ENCODE measurements around the gene TMEM98. TPM values are rescaled to one million over a fixed set of nuclear protein-coding genes. Genes with fewer than 3 reads are reported as not detected.
"Not testable (repeated sequence)": the region's sequence is repeated elsewhere in the genome, so short reads cannot be mapped to it uniquely, and the experiment has no call there.

The TMEM98 gene
- polyA plus RNA-seq, 1 donor (not counting 4 experiments of a cell fraction or from before 2014, with no cell fraction given): 66.8 TPM

GRCh38 chr17:32926183-32926582 lies 1.8 kb upstream of the TMEM98 start:
- dilution Hi-C loops (cut with MboI; ENCODE audit: extremely low pct_ligation_motif_present, low sequenced_read_pairs): no loop called here
- H3K36me3 ChIP-seq (ENCODE audit: control insufficient read depth in 2 of 2, extremely low read depth in 1 of 2, insufficient read depth in 2 of 2, low read length in 2 of 2): no peaks in the 10 kb centered on the region
- H4K20me1 ChIP-seq (ENCODE audit: control insufficient read depth, extremely low read depth, insufficient read depth, low read length): no peaks in the 10 kb centered on the region
- TF ChIP-seq CTCF (optimal IDR thresholded peaks at IDR 0.05 in 1 of 3, IDR thresholded peaks at IDR 0.05 in 1 of 3, conservative IDR thresholded peaks at IDR 0.05 in 1 of 3; ENCODE audit: extremely low read depth in 1 of 3, insufficient read depth in 2 of 3, low read length in 3 of 3) (no peak), EZH2 (IDR thresholded peaks at IDR 0.05; ENCODE audit: low read length) (no peak)
- no peaks in the 10 kb centered on the region for H3K9me3 ChIP-seq (ENCODE audit: control insufficient read depth, low read depth, low read length)
- H3K4me3 ChIP-seq (ENCODE audit: control insufficient read depth in 2 of 3, extremely low read depth in 1 of 3, insufficient read depth in 2 of 3, low read depth in 1 of 3, low read length in 3 of 3): no peak overlapping the region
- no peak for FAIRE-seq
- H3K9ac ChIP-seq (ENCODE audit: control insufficient read depth, extremely low read depth, insufficient read depth, low read length): no peak overlapping the region
- no peaks in the 10 kb centered on the region for H3K27me3 ChIP-seq (ENCODE audit: control insufficient read depth, extremely low read depth, insufficient read depth, low read length)
- H3K4me1 ChIP-seq (ENCODE audit: control insufficient read depth, extremely low read depth, insufficient read depth, low read length): peaks cover 15% of the 10 kb centered on the region
- no peak overlapping the region for H2AFZ ChIP-seq (ENCODE audit: control insufficient read depth, low read length)
- H3K4me2 ChIP-seq (ENCODE audit: control insufficient read depth, extremely low read depth, insufficient read depth, low read depth, low read length): no peak overlapping the region
- H3K27ac ChIP-seq (ENCODE audit: control insufficient read depth, insufficient read depth, low read length): no peak overlapping the region
- H3K9me1 ChIP-seq (ENCODE audit: control insufficient read depth, extremely low read depth, insufficient read depth, low read length): no peaks in the 10 kb centered on the region
- no peak for DNase-seq (ENCODE audit: low read depth, low spot score)
- no peaks in the 10 kb centered on the region for H3K79me2 ChIP-seq (ENCODE audit: control insufficient read depth, insufficient read depth, low read length)

GRCh38 chr17:32926789-32927188 lies 1.2 kb upstream of the TMEM98 start:
- H3K9me3 ChIP-seq (ENCODE audit: control insufficient read depth, low read depth, low read length); H3K36me3 ChIP-seq (ENCODE audit: control insufficient read depth in 2 of 2, extremely low read depth in 1 of 2, insufficient read depth in 2 of 2, low read length in 2 of 2); H3K27me3 ChIP-seq (ENCODE audit: control insufficient read depth, extremely low read depth, insufficient read depth, low read length); H3K27ac ChIP-seq (ENCODE audit: control insufficient read depth, insufficient read depth, low read length); H3K79me2 ChIP-seq (ENCODE audit: control insufficient read depth, insufficient read depth, low read length); H3K9me1 ChIP-seq (ENCODE audit: control insufficient read depth, extremely low read depth, insufficient read depth, low read length); H3K4me3 ChIP-seq (ENCODE audit: control insufficient read depth in 2 of 3, extremely low read depth in 1 of 3, insufficient read depth in 2 of 3, low read depth in 1 of 3, low read length in 3 of 3); FAIRE-seq; dilution Hi-C loops (cut with MboI; ENCODE audit: extremely low pct_ligation_motif_present, low sequenced_read_pairs); H3K9ac ChIP-seq (ENCODE audit: control insufficient read depth, extremely low read depth, insufficient read depth, low read length); H3K4me2 ChIP-seq (ENCODE audit: control insufficient read depth, extremely low read depth, insufficient read depth, low read depth, low read length); H4K20me1 ChIP-seq (ENCODE audit: control insufficient read depth, extremely low read depth, insufficient read depth, low read length); H2AFZ ChIP-seq (ENCODE audit: control insufficient read depth, low read length); DNase-seq (ENCODE audit: low read depth, low spot score): not testable (repeated sequence)
- peaks cover 20% of the 10 kb centered on the region for H3K4me1 ChIP-seq (ENCODE audit: control insufficient read depth, extremely low read depth, insufficient read depth, low read length)

GRCh38 chr17:32927201-32927723 lies 691 bp upstream of the TMEM98 start:
- no peak for TF ChIP-seq CTCF (optimal IDR thresholded peaks at IDR 0.05 in 1 of 3, IDR thresholded peaks at IDR 0.05 in 1 of 3, conservative IDR thresholded peaks at IDR 0.05 in 1 of 3; ENCODE audit: extremely low read depth in 1 of 3, insufficient read depth in 2 of 3, low read length in 3 of 3)
- TF ChIP-seq EZH2 (IDR thresholded peaks at IDR 0.05; ENCODE audit: low read length): no peak
- H3K27ac ChIP-seq (ENCODE audit: control insufficient read depth, insufficient read depth, low read length): no peak overlapping the region
- H3K4me2 ChIP-seq (ENCODE audit: control insufficient read depth, extremely low read depth, insufficient read depth, low read depth, low read length): peak overlapping the region; percentile 84
- no peaks in the 10 kb centered on the region for H4K20me1 ChIP-seq (ENCODE audit: control insufficient read depth, extremely low read depth, insufficient read depth, low read length)
- no peak for FAIRE-seq
- H3K79me2 ChIP-seq (ENCODE audit: control insufficient read depth, insufficient read depth, low read length): no peaks in the 10 kb centered on the region
- no peak for DNase-seq (ENCODE audit: low read depth, low spot score)
- H3K4me3 ChIP-seq (ENCODE audit: control insufficient read depth in 2 of 3, extremely low read depth in 1 of 3, insufficient read depth in 2 of 3, low read depth in 1 of 3, low read length in 3 of 3): peak overlapping the region; percentile 49 to 65 (median 56)
- H3K36me3 ChIP-seq (ENCODE audit: control insufficient read depth in 2 of 2, extremely low read depth in 1 of 2, insufficient read depth in 2 of 2, low read length in 2 of 2): no peaks in the 10 kb centered on the region
- peak overlapping the region; percentile 59 for H3K9ac ChIP-seq (ENCODE audit: control insufficient read depth, extremely low read depth, insufficient read depth, low read length)
- peak overlapping the region; percentile 94 for H2AFZ ChIP-seq (ENCODE audit: control insufficient read depth, low read length)
- no peaks in the 10 kb centered on the region for H3K27me3 ChIP-seq (ENCODE audit: control insufficient read depth, extremely low read depth, insufficient read depth, low read length)
- no peaks in the 10 kb centered on the region for H3K9me1 ChIP-seq (ENCODE audit: control insufficient read depth, extremely low read depth, insufficient read depth, low read length)
- no peaks in the 10 kb centered on the region for H3K9me3 ChIP-seq (ENCODE audit: control insufficient read depth, low read depth, low read length)
- dilution Hi-C loops (cut with MboI; ENCODE audit: extremely low pct_ligation_motif_present, low sequenced_read_pairs): no loop called here
- peaks cover 20% of the 10 kb centered on the region for H3K4me1 ChIP-seq (ENCODE audit: control insufficient read depth, extremely low read depth, insufficient read depth, low read length)
